SU-DHL-6 (cell line): ENCODE results near the gene ALS2CL.

Experiments used
- H2AFZ ChIP-seq: fragments of 200-600 bp; sonication (generic); 2 replicates; pipeline ENCODE4 v1.6.1; 2014; ENCODE audit warnings: low read depth, mild to moderate bottlenecking, moderate library complexity, mixed read lengths, antibody characterized with exemption, low read length; ENCODE audit not compliant: severe bottlenecking
- H3F3A ChIP-seq: fragments of 200-600 bp; shearing (Covaris generic); 2 replicates; pipeline ENCODE4 v1.6.0; 2016; ENCODE audit warnings: antibody characterized with exemption, mild to moderate bottlenecking; ENCODE audit not compliant: insufficient read depth
- H3K27ac ChIP-seq: fragments of 200-600 bp; sonication (generic); 2 replicates; pipeline ENCODE4 v1.5.1; 2016; ENCODE audit warnings: low read depth, mild to moderate bottlenecking, low read length, moderate library complexity, mixed read lengths
- H3K27me3 ChIP-seq: fragments of 200-600 bp; sonication (generic), shearing (Covaris generic); 2 replicates; pipeline ENCODE4 v1.6.0; 2014; ENCODE audit warnings: mild to moderate bottlenecking, low read length
- H3K36me3 ChIP-seq: fragments of 200-600 bp; sonication (generic); 2 replicates; pipeline ENCODE4 v1.6.1; 2014; ENCODE audit warnings: mild to moderate bottlenecking, low read length, mixed read lengths
- H3K4me2 ChIP-seq: fragments of 300-600, 200-600 bp; shearing (Covaris generic), sonication (generic); 2 replicates; pipeline ENCODE4 v1.6.0; 2014; ENCODE audit warnings: low read length, low read depth, mild to moderate bottlenecking; ENCODE audit not compliant: poor library complexity, severe bottlenecking
- H3K4me3 ChIP-seq: fragments of 200-600 bp; sonication (generic); 2 replicates; pipeline ENCODE4 v1.5.1; 2014; ENCODE audit warnings: antibody characterized with exemption, low read length, mild to moderate bottlenecking, mixed read lengths; ENCODE audit not compliant: insufficient read depth, poor library complexity, severe bottlenecking
- H3K79me2 ChIP-seq: fragments of 200-600 bp; sonication (generic); 2 replicates; pipeline ENCODE4 v1.6.1; 2014; ENCODE audit warnings: mild to moderate bottlenecking, low read length, moderate library complexity; ENCODE audit not compliant: insufficient read depth
- H3K9ac ChIP-seq: fragments of 200-600 bp; sonication (generic); 2 replicates; pipeline ENCODE4 v1.7.0; 2014; ENCODE audit warnings: mild to moderate bottlenecking, low read length
- H3K9me2 ChIP-seq: fragments of 200-600 bp; sonication (generic); replicated peaks from 2 replicates; pipeline ENCODE4 v1.6.1; 2014; ENCODE audit warnings: low read length; ENCODE audit not compliant: insufficient read depth
- H3K9me3 ChIP-seq: fragments of 200-600 bp; sonication (generic); 2 replicates; pipeline ENCODE4 v1.6.1; 2014; ENCODE audit warnings: low read length, mixed read lengths; ENCODE audit not compliant: insufficient read depth
- H4K20me1 ChIP-seq: fragments of 200-600 bp; sonication (generic); 2 replicates; pipeline ENCODE4 v1.6.1; 2014; ENCODE audit warnings: low read depth, mild to moderate bottlenecking, antibody characterized with exemption, low read length, moderate library complexity, mixed read lengths
- EZH2phosphoT487 ChIP-seq: fragments of 200-600 bp; sonication (generic), shearing (Covaris generic); conservative IDR thresholded peaks from 2 replicates; pipeline ENCODE4 v1.6.1; 2018; ENCODE audit warnings: mild to moderate bottlenecking, antibody characterized with exemption, low read length, moderate library complexity, mixed read lengths
- TF ChIP-seq, protein P1 (sequence below): fragments of 200-600 bp; sonication (generic); IDR thresholded peaks from one replicate; pipeline ENCODE4 v1.5.1; 2017; ENCODE audit warnings: antibody characterized with exemption, mild to moderate bottlenecking, low read length, moderate library complexity; ENCODE audit not compliant: insufficient read depth, poor library complexity, severe bottlenecking

The ALS2CL gene

GRCh38 chr3:46710229-46710628 is 16.8 kb upstream of the ALS2CL start:
- Histone ChIP-seq H3K4me3 (no peak overlapping the region), H3K9ac (no peak overlapping the region), H3F3A (no peaks in the 10 kb centered on the region), H3K79me2 (no peaks in the 10 kb centered on the region), H3K27me3 (no peaks in the 10 kb centered on the region), H3K9me3 (no peaks in the 10 kb centered on the region), H3K27ac (no peak overlapping the region), H3K9me2 (no peaks in the 10 kb centered on the region), H2AFZ (no peak overlapping the region), H3K36me3 (no peaks in the 10 kb centered on the region), H3K4me2 (no peak overlapping the region), H4K20me1 (no peaks in the 10 kb centered on the region)
- no peak for TF ChIP-seq EZH2phosphoT487
- TF ChIP-seq, protein P1, sequence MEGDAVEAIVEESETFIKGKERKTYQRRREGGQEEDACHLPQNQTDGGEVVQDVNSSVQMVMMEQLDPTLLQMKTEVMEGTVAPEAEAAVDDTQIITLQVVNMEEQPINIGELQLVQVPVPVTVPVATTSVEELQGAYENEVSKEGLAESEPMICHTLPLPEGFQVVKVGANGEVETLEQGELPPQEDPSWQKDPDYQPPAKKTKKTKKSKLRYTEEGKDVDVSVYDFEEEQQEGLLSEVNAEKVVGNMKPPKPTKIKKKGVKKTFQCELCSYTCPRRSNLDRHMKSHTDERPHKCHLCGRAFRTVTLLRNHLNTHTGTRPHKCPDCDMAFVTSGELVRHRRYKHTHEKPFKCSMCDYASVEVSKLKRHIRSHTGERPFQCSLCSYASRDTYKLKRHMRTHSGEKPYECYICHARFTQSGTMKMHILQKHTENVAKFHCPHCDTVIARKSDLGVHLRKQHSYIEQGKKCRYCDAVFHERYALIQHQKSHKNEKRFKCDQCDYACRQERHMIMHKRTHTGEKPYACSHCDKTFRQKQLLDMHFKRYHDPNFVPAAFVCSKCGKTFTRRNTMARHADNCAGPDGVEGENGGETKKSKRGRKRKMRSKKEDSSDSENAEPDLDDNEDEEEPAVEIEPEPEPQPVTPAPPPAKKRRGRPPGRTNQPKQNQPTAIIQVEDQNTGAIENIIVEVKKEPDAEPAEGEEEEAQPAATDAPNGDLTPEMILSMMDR = no peak

- Histone ChIP-seq H3K27me3 (no peaks in the 10 kb centered on the region), H3K4me3 (no peak overlapping the region), H3K9me3 (no peaks in the 10 kb centered on the region), H3K4me2 (no peak overlapping the region), H3K79me2 (no peaks in the 10 kb centered on the region), H3K9me2 (no peaks in the 10 kb centered on the region), H3F3A (no peaks in the 10 kb centered on the region), H2AFZ (no peak overlapping the region), H3K36me3 (no peaks in the 10 kb centered on the region), H3K9ac (no peak overlapping the region), H4K20me1 (no peaks in the 10 kb centered on the region), H3K27ac (no peak overlapping the region)
- TF ChIP-seq, protein P1 = no peak
- TF ChIP-seq EZH2phosphoT487 = no peak
Observed at GRCh38 chr3:46709721-46710120, 16.2 kb upstream of the ALS2CL start.

- Histone ChIP-seq H3K4me2 (no peak overlapping the region), H4K20me1 (no peaks in the 10 kb centered on the region), H3K4me3 (no peak overlapping the region), H3K9ac (no peak overlapping the region), H3K27me3 (no peaks in the 10 kb centered on the region), H3F3A (no peaks in the 10 kb centered on the region), H2AFZ (no peak overlapping the region), H3K36me3 (no peaks in the 10 kb centered on the region), H3K27ac (no peak overlapping the region), H3K9me3 (no peaks in the 10 kb centered on the region), H3K9me2 (no peaks in the 10 kb centered on the region), H3K79me2 (no peaks in the 10 kb centered on the region)
- no peak for TF ChIP-seq EZH2phosphoT487
- TF ChIP-seq, protein P1 = no peak
Observed at GRCh38 chr3:46709157-46709654, 15.7 kb upstream of the ALS2CL start.
